ENCODE data around the gene KCTD17. TPM values are rescaled to one million over a fixed set of nuclear protein-coding genes. Genes with fewer than 3 reads are reported as not detected.

The KCTD17 gene
- total RNA-seq, 1 donor from 2014 or later, result 7.4 TPM

- FAIRE-seq (no peak), DNase-seq (ENCODE audit: low read depth) (no peak)
- H3K27me3 ChIP-seq (ENCODE audit: control insufficient read depth, insufficient read depth, low read length), result peaks cover 1% of the 10 kb centered on the region
- no peak overlapping the region for H3K4me3 ChIP-seq (ENCODE audit: low read depth, low read length)
- TF ChIP-seq, protein P1, sequence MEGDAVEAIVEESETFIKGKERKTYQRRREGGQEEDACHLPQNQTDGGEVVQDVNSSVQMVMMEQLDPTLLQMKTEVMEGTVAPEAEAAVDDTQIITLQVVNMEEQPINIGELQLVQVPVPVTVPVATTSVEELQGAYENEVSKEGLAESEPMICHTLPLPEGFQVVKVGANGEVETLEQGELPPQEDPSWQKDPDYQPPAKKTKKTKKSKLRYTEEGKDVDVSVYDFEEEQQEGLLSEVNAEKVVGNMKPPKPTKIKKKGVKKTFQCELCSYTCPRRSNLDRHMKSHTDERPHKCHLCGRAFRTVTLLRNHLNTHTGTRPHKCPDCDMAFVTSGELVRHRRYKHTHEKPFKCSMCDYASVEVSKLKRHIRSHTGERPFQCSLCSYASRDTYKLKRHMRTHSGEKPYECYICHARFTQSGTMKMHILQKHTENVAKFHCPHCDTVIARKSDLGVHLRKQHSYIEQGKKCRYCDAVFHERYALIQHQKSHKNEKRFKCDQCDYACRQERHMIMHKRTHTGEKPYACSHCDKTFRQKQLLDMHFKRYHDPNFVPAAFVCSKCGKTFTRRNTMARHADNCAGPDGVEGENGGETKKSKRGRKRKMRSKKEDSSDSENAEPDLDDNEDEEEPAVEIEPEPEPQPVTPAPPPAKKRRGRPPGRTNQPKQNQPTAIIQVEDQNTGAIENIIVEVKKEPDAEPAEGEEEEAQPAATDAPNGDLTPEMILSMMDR (IDR thresholded peaks at IDR 0.05; ENCODE audit: insufficient read depth, low read length, severe bottlenecking), result no peak
- peaks cover 1% of the 10 kb centered on the region for H3K36me3 ChIP-seq (ENCODE audit: control insufficient read depth, insufficient read depth, low read length)
Observed at GRCh38 chr22:37062376-37062675, 10.8 kb downstream of the KCTD17 start.

- H3K36me3 ChIP-seq (ENCODE audit: control insufficient read depth, insufficient read depth, low read length), result no peaks in the 10 kb centered on the region
- TF ChIP-seq, protein P1 (IDR thresholded peaks at IDR 0.05; ENCODE audit: insufficient read depth, low read length, severe bottlenecking), result no peak
- FAIRE-seq (no peak), DNase-seq (ENCODE audit: low read depth) (no peak)
- H3K4me3 ChIP-seq (ENCODE audit: low read depth, low read length), result no peak overlapping the region
- peaks cover 1% of the 10 kb centered on the region for H3K27me3 ChIP-seq (ENCODE audit: control insufficient read depth, insufficient read depth, low read length)
Observed at GRCh38 chr22:37062702-37063381, 11.3 kb downstream of the KCTD17 start.

DNA sequence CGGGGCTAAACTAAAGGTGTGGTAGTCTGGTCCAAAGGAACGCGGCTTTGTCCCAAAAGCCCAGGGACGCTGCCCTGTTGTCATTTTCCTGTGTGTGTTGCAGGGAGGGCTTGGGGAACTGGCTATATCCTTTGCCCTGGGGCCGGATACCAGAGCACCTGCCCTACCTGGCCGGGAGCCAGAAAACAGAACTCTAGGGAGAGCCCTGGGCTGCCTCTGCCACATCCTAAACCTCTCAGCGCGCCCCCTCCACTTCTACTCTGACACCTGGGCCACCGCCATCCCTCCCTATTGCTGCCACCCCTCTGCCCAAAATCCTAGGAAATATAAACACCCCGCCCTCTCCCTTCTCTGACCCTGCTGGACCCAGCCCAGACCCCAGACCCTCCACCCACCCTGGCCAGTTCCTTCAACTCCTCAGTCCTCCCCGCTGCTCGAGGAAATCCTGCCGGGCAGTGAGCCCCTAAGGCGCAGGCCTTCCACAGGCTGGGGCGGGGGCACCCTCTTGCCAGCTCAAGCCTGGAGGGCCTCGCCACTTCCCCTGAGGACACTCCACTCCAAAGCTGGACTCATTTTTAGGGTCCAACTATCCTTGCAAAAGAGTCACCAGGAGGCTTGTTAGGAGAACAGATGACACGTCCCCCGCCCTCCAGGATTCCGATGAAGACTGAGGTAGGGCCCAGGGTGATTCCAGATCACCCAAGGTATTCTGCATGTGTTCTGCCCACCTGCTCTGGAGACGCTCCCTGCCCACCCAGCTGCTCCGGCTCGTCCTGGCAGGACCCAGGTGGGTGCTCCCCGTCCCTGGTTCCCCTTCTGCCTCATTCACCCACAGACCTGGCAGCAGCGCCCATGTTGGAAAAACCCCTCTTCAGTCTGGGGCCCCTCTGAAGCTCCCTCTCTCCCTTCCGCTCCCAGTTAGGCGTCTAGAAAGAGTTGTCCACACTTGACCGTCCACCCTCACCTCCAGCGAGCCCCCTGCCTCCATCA is 12.2 kb downstream of the KCTD17 start:
- Histone ChIP-seq H3K4me3 (ENCODE audit: low read depth, low read length) (no peak overlapping the region), H3K36me3 (ENCODE audit: control insufficient read depth, insufficient read depth, low read length) (no peaks in the 10 kb centered on the region), H3K27me3 (ENCODE audit: control insufficient read depth, insufficient read depth, low read length) (peaks cover 1% of the 10 kb centered on the region)
- TF ChIP-seq, protein P1 (IDR thresholded peaks at IDR 0.05; ENCODE audit: insufficient read depth, low read length, severe bottlenecking), result no peak
- FAIRE-seq (no peak), DNase-seq (ENCODE audit: low read depth) (no peak)

- Histone ChIP-seq H3K27me3 (ENCODE audit: control insufficient read depth, insufficient read depth, low read length) (peaks cover 1% of the 10 kb centered on the region), H3K4me3 (ENCODE audit: low read depth, low read length) (no peak overlapping the region), H3K36me3 (ENCODE audit: control insufficient read depth, insufficient read depth, low read length) (no peaks in the 10 kb centered on the region)
- no peak for DNase-seq (ENCODE audit: low read depth)
- TF ChIP-seq, protein P1 (IDR thresholded peaks at IDR 0.05; ENCODE audit: insufficient read depth, low read length, severe bottlenecking), result no peak
- peak; percentile 64 for FAIRE-seq
Observed at GRCh38 chr22:37064553-37064952, 13.0 kb downstream of the KCTD17 start.

DNA sequence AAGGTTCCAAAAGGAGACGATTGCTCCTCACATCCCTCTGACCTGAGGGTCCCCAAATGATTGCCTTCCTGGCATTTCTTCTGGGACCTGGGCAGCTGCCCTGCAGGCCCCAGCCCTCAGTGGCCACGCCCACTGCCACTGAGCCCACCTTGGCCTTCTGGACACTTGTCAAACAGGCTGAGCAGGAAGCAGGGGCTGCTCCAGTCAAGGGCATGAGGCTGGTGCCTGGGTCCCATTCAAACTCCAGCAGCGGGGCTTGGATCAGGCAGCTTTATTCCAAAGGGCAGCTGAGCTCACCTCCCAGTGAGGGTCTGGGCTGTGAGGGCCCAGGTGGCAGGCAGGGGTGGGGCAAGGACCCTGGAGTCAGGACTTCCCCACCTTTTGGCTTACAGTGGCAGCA is 13.6 kb downstream of the KCTD17 start:
- H3K36me3 ChIP-seq (ENCODE audit: control insufficient read depth, insufficient read depth, low read length), result no peaks in the 10 kb centered on the region
- no peak overlapping the region for H3K4me3 ChIP-seq (ENCODE audit: low read depth, low read length)
- FAIRE-seq (no peak), DNase-seq (ENCODE audit: low read depth) (no peak)
- TF ChIP-seq, protein P1 (IDR thresholded peaks at IDR 0.05; ENCODE audit: insufficient read depth, low read length, severe bottlenecking), result no peak
- peaks cover 5% of the 10 kb centered on the region for H3K27me3 ChIP-seq (ENCODE audit: control insufficient read depth, insufficient read depth, low read length)
